ENCODE measurements around the gene MPP2. TPM values are rescaled to one million over a fixed set of nuclear protein-coding genes. Genes with fewer than 3 reads are reported as not detected.
"Not testable (repeated sequence)": the region's sequence is repeated elsewhere in the genome, so short reads cannot be mapped to it uniquely, and the experiment has no call there.

MPP2 gene
- total and polyA plus RNA-seq, 11 donors = 6.7 to 22.3 (median 13.6) TPM

DNA sequence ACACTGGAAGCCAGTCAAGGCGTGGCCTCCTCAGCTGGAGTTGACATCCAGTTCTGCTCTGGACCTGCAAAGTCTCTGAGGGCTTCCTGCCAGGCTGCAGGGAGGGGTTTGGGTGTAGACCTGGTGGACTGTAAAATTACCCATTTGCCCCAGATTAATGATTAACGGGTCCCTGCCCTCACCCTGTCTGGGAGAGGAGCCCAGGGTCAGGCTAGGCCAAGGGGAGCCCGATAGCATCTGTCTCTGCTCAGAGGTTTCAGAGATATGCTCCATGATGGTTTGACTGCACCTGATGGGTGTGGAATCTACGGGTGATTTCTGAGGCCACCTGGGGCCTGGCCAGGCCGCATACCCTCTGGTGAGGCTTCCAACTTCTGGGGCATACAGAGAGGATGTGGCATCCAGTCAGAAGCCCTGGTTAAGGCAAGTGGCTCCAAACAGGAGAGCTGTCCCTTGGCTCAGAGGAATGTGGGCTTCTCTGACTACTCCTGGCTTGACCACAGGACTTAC lies 23.8 kb upstream of the MPP2 start:
- Histone ChIP-seq H3K4me1 (peaks cover 0 to 15% (median 7%) of the 10 kb centered on the region in 12 donors), H3K27me3 (peaks cover 0 to 17% (median 0%) of the 10 kb centered on the region in 9 donors), H3K4me3 (no peak overlapping the region), H3K27ac (no peak overlapping the region), H3K36me3 (no peaks in the 10 kb centered on the region), H3K9me3 (no peaks in the 10 kb centered on the region)
- 80 to 96% (median 90%) methylated on average over 2 to 5 of the region's 5 CpGs for WGBS, 4 donors
- intact Hi-C loops (cut with DNase I) = no loop called here
- DNase-seq (peak in 1 of 5 donors; percentile 6), ATAC-seq (no peak)
- TF ChIP-seq, protein P1, sequence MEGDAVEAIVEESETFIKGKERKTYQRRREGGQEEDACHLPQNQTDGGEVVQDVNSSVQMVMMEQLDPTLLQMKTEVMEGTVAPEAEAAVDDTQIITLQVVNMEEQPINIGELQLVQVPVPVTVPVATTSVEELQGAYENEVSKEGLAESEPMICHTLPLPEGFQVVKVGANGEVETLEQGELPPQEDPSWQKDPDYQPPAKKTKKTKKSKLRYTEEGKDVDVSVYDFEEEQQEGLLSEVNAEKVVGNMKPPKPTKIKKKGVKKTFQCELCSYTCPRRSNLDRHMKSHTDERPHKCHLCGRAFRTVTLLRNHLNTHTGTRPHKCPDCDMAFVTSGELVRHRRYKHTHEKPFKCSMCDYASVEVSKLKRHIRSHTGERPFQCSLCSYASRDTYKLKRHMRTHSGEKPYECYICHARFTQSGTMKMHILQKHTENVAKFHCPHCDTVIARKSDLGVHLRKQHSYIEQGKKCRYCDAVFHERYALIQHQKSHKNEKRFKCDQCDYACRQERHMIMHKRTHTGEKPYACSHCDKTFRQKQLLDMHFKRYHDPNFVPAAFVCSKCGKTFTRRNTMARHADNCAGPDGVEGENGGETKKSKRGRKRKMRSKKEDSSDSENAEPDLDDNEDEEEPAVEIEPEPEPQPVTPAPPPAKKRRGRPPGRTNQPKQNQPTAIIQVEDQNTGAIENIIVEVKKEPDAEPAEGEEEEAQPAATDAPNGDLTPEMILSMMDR (IDR thresholded peaks at IDR 0.05) = no peak
- no peak for TF ChIP-seq POLR2A (IDR thresholded peaks at IDR 0.05)

DNA sequence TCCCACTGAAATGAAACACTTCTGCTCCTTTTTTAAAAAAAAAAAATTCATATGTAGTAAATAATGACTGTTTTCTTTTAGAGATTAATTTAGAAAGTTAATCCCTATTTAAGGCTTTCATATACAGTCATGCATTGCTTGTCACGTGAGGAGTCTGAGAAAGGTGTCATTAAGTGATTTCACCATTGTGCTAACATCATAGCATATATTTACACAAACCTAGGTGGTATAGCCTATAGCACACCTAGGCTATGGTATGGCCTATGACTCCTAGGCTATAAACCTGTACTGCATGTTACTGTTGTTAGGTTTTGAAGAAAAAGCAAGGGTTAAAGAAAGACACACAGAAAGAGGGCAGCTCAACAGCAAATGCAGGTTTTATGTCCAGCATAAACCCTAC lies 21.3 kb upstream of the MPP2 start:
- H3K27me3 ChIP-seq = peaks cover 0 to 25% (median 0%) of the 10 kb centered on the region in 9 donors
- WGBS, 4 donors = 79 to 92% (median 87%) methylated on average over 1 of the region's 1 CpG
- no peak overlapping the region for H3K4me3 ChIP-seq
- intact Hi-C loops (cut with DNase I) = no loop called here
- peaks cover 0 to 15% (median 7%) of the 10 kb centered on the region in 12 donors for H3K4me1 ChIP-seq
- no peak overlapping the region for H3K27ac ChIP-seq
- no peak for ATAC-seq
- DNase-seq = no peak
- no peak for TF ChIP-seq POLR2A (IDR thresholded peaks at IDR 0.05)
- TF ChIP-seq, protein P1 (IDR thresholded peaks at IDR 0.05) = no peak
- H3K36me3 ChIP-seq = no peaks in the 10 kb centered on the region
- H3K9me3 ChIP-seq = no peaks in the 10 kb centered on the region

DNA sequence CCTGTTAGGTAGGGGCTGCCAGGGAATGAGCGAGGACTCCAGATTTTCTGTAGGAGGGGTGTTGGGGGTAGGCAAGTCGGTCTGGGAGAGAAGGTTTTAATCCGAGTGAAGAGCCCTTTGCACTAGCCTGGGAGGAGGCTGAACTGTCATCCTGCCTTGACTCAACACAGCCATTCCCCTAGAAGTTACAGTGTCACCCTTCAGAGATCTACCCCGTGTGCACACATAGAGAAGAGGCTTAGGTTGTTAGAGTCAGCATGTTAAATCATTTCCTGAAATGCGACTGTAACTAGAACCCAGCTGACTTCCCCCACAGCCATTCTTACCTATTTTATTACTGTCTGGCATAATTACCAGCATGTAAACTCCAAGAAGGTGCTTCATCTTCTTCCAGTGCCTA lies 20.6 kb upstream of the MPP2 start:
- H3K36me3 ChIP-seq; intact Hi-C loops (cut with DNase I); H3K27ac ChIP-seq; H3K9me3 ChIP-seq; DNase-seq; ATAC-seq: not testable (repeated sequence)
- Histone ChIP-seq H3K27me3 (peaks cover 0 to 25% (median 0%) of the 10 kb centered on the region in 9 donors), H3K4me3 (peak overlapping the region in 6 of 12 donors; percentile 40 to 57 (median 46)), H3K4me1 (peaks cover 0 to 15% (median 7%) of the 10 kb centered on the region in 12 donors)
- 30 to 48% (median 41%) methylated on average over 5 of the region's 5 CpGs for WGBS, 4 donors

DNA sequence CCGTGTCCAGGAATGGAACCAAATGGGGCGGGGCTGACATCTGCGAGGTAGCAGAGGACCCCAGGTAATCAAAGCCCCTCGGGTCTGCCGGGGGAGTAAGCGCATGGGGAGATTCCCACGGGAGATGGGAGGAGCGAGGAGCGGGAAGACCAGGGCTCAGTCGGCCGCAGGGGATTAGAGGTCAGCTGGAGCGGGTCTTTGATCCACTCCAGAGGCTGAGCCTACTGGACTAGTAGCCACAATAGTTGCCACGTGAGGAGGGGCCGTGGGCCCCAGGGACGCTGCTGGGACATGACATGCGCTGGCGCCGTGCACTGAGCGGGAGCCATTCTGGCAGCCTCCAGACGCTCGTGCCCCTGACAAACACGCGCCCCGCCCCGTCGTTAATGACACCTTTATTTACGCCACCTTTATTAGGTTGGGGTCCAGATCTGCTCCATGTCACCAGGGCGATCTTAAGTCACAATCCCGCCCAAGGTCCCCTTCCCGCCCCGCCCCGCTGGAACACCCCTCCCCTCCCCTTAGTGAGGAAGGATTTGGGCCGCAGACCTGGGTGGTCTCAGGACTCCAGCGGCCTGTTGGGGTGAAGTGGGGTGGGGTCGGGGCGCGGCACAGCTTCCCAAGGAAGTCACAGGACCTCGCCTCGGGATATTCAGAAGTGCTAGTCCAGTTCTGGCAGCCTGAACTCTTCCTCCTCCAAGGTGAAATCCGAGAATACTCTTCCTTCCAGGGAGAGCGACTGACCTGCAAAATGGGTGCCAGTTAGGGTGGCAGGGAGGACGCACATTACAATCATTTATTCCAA lies 19.9 kb upstream of the MPP2 start:
- Histone ChIP-seq H3K36me3 (no peaks in the 10 kb centered on the region), H3K4me1 (peaks cover 0 to 15% (median 7%) of the 10 kb centered on the region in 12 donors), H3K9me3 (no peaks in the 10 kb centered on the region), H3K4me3 (peak overlapping the region in 11 of 12 donors; percentile 26 to 57 (median 46)), H3K27me3 (peaks cover 0 to 25% (median 0%) of the 10 kb centered on the region in 9 donors), H3K27ac (peak overlapping the region in 2 of 12 donors; percentile 19 to 40)
- peak in 3 of 4 donors; percentile 36 to 64 (median 53) for ATAC-seq
- 3 to 8% (median 5%) methylated on average over 32 to 42 of the region's 42 CpGs for WGBS, 4 donors
- DNase-seq = peak in 2 of 5 donors; percentile 50 to 56
- TF ChIP-seq POLR2A (IDR thresholded peaks at IDR 0.05) = no peak
- TF ChIP-seq, protein P1 (IDR thresholded peaks at IDR 0.05) = no peak
- intact Hi-C loops (cut with DNase I) = no loop called here
